ENCODE results near the gene TUBGCP4.
"Not testable (repeated sequence)": the region's sequence is repeated elsewhere in the genome, so short reads cannot be mapped to it uniquely, and the experiment has no call there.

Gene TUBGCP4, protein sequence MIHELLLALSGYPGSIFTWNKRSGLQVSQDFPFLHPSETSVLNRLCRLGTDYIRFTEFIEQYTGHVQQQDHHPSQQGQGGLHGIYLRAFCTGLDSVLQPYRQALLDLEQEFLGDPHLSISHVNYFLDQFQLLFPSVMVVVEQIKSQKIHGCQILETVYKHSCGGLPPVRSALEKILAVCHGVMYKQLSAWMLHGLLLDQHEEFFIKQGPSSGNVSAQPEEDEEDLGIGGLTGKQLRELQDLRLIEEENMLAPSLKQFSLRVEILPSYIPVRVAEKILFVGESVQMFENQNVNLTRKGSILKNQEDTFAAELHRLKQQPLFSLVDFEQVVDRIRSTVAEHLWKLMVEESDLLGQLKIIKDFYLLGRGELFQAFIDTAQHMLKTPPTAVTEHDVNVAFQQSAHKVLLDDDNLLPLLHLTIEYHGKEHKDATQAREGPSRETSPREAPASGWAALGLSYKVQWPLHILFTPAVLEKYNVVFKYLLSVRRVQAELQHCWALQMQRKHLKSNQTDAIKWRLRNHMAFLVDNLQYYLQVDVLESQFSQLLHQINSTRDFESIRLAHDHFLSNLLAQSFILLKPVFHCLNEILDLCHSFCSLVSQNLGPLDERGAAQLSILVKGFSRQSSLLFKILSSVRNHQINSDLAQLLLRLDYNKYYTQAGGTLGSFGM

DNA sequence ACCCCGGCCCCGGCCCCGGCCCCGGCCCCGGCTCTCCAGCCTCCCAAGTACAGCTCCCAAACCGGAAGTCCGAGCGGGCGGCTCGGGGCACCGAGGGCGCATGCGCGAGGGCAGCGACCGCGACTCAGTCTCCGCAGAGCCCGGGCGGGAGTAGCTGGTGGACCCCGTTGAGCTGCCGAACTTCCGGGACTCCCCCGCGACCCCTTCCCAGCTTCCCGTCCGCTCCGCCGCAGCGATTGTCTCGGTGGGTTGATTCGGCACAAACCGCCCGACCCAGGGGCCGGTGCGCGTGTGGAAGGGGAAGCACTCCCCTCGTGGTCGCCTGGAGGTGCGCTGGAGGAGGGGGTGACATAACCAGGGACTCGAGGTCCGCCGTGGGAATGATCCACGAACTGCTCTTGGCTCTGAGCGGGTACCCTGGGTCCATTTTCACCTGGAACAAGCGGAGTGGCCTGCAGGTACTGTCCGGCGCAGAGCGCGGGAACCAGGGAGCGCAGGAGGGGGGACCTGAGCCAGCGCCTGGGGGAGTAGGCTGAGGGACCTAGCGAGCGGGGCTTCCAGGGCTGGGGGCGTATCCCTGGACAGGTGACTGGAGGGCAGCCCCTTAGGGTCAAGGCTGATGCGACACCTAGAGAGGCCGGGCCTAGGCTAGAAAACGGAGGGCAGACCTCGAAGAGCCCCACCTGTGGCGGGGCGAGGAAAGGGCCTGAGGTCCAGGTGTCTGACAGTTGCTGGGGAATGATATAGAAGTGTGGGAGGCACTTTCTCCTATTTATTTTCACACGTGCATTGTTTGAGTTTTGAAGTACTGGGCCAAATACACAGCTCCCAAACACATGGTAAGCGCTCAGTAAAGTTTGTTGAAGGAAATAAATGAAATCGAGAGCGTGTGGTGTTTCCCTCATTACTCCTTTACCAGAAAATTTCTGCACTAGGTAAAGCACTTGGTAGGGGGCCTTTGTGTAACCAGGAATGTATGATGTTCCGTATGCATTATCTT, at the start of gene TUBGCP4, which contains the start of gene ZSCAN29:
Gene TUBGCP4 (plus strand): TSS at position 127 of the 1,000 bp plus-strand sequence. CDS start 254 bp downstream, at position 381.
Gene ZSCAN29 (minus strand): TSS at position 69 of the 1,000 bp plus-strand sequence. CDS start 1,130 bp downstream, outside the sequence.
- DNase-seq (ENCODE audit: low read depth in 2 of 2) = peak; percentile 69 to 75

- no peak for DNase-seq (ENCODE audit: low read depth in 2 of 2)
Observed at GRCh38 chr15:43325039-43325684, 45.7 kb upstream of the TUBGCP4 start.

DNA sequence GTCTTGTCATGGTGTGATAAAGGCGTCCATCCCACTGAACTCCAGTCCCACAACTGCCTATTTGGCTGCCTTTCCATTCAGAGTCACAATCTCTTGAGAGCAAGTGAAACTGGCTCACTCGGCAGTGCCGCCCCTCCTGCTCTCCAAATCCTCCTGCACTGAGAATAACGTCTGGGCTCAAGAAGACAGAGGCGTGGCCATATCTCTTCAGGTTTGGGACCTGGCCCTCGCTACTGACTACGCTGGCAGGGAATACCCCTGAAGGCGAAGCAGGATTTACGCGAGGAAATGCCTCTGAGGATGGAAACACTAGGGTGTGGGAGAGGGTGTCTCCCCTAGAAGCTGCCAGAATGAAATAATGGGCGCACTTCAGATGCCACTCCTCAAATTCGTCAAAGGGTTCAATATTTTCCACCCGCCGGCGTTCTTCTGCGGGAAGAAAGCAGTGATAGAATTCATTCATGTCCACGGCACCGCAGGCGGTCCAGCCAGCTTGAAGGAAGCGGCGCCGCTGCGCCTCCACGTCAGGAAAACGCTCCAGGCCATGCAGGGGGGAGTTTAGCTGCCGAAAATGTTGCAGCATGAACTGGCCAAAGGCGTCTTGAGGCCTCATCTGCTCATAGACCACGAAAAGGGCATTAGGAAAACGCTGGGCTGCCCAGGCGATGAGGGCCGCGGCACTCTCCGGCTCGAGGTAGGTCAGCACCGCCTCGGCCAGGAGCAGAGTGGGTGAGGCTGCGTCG, 41.5 kb upstream of the TUBGCP4 start:
- peak; percentile 1 to 2 for DNase-seq (ENCODE audit: low read depth in 2 of 2)

- peak; percentile 75 to 84 for DNase-seq (ENCODE audit: low read depth in 2 of 2)
Observed at GRCh38 chr15:43329960-43330779, 40.7 kb upstream of the TUBGCP4 start, which contains the start of gene LCMT2. Gene LCMT2 (minus strand): TSS chr15:43330573. CDS start chr15:43330489, 84 bp downstream.

- no peak for DNase-seq (ENCODE audit: low read depth in 2 of 2)
Observed at GRCh38 chr15:43330780-43331087, 40.2 kb upstream of the TUBGCP4 start.

GRCh38 chr15:43346305-43346704, 24.6 kb upstream of the TUBGCP4 start:
- no peak for DNase-seq (ENCODE audit: low read depth in 2 of 2)

DNA sequence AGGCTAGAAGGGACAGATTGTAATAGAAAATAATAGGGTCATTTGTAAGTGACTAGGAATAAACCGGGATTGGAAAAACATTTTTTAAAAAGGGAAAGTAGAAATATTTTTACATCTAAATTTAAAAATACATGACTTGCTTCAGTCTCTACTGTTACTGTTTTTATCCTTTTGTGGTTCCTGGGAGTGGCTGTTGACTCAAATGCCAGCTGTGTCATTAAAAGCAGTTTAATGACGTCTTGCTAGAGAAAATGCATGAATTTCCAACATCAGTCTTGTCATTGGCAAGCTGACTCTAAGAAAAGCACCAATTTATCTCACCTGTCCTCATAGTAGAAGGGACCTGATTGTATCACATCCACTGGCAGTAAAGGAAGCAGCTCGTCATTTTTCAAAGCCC, 23.8 kb upstream of the TUBGCP4 start:
- no peak for DNase-seq (ENCODE audit: low read depth in 2 of 2)

DNA sequence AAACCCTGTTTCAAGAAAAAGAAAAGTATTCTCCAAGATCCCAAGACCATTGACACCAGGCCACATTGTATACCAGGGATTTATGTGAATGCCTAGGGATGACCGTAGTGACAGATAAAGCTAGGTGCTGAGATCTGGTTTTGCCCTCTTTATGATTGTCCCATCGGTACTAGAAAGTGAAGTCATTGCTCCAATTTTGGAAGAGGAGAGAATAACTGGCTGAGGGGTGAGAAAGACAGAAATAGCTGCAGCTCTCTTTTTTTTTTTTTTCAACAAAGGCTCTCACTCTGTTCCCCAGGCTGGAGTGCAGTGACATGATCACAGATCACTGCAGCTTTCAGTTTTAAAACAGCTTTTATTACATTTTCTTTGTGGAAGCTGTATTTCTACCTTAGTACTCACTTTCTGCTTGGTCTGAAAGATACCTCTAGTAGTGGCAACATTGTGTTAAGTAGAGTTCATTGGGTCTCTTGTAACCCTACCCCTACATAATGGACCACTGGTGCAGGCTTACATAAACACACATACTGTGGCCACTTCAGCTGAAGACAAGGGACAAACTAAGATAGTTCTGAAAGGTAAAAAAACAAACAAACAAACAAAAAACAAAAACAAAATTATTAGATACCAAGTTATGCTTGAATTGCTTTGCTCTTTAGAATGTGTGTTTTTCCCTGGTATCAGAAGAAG, 18.1 kb upstream of the TUBGCP4 start:
- no peak for DNase-seq (ENCODE audit: low read depth in 2 of 2)

DNA sequence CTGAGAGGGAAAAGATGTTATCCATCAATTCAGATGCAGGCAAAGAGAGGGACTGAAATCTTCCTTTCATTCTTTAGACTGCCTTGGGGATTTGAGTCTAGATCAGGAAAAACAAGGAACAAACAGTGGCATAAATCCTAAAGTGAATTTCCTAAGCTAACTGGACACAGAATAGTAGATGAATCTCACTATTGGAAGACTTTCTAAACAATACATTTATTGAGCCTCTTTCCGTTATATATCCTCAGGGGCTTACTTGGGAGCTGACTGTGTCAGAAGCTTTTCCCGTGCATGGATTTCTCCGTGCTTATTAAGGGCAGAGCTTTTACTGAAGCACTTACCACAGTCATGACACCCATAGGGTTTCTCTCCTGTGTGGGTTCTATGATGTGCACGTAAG, 10.1 kb upstream of the TUBGCP4 start:
- DNase-seq (ENCODE audit: low read depth in 2 of 2) = no peak

- DNase-seq (ENCODE audit: low read depth in 2 of 2) = no peak
Observed at GRCh38 chr15:43361313-43361903, 9.5 kb upstream of the TUBGCP4 start.

- no peak for DNase-seq (ENCODE audit: low read depth in 2 of 2)
Observed at GRCh38 chr15:43370310-43370974, 459 bp upstream of the TUBGCP4 start.

DNA sequence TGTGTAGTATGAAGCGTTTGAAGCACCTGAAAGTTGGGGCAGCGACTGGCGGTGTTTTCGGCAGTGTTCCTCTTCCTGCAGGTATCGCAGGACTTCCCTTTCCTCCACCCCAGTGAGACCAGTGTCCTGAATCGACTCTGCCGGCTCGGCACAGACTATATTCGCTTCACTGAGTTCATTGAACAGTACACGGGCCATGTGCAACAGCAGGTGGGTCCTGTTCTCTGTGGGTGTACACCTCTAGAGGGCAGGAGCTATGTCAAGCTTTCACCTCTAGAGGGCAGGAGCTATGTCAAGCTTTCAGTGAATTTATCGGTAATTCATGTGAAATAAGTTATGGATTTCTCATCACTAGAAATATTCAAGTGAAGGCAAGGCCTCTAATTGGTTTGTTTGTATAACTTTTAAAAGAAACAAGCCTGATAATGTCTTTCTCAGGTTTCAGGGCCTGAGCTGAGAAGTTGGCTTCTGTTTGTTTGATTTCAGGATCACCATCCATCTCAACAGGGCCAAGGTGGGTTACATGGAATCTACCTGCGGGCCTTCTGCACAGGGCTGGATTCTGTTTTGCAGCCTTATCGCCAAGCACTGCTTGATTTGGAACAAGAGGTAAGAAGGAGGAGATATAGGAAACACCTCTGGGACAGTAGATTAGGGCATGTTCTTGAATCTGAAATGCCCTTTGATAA, 5.3 kb downstream of the TUBGCP4 start:
- peak; percentile 21 to 24 for DNase-seq (ENCODE audit: low read depth in 2 of 2)

DNA sequence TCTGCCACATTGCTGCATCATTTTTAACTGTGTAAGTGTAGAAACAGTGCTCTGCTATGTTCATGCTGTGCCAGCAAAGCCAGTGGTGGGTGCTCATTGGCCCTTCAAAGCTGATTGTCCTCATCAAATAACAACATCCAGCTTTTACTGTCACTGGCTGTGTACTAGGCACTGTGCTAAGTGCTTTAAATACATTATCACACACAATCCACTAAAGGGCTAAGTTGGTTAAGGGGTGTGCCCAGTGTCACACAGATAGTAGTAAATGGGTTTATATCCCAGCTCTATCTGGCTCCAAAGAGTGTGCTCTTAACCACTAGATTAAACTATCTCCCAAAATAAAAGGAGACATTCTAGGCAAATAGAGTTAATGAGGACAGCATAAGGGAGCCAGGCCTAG, 7.7 kb downstream of the TUBGCP4 start:
- DNase-seq (ENCODE audit: low read depth in 2 of 2) = no peak

DNA sequence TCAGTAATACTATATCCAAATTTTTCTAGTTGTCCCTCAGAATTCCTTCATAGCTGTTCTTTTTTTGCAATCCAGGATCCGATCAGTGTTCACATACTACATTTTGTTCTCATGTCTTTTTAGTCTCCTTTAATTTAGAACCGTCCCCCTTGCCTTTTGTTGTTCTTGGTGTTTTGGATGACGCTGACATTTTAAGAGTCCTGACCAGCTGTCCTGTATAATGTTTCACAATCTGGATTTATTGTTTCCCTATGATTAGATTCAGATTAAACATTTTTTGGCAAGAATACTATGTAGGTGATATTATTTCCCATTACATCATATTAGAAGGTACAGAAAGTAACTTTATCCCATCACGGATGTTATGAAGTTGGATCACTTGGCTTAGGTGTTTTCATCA, 11.4 kb downstream of the TUBGCP4 start:
- no peak for DNase-seq (ENCODE audit: low read depth in 2 of 2)

DNA sequence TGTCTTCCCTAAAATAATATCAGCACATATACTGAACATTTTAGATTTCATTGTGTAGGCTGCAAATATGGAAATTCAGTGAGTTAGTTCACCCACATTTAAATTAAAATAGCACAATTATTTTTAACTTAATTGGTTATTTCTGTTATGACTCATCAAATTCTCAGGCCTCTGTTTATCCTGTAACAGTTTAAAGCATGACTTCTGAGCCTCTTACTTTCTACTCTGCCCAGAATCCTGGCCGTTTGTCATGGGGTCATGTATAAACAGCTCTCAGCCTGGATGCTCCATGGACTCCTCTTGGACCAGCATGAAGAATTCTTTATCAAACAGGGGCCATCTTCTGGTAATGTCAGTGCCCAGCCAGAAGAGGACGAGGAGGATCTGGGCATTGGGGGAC, 12.2 kb downstream of the TUBGCP4 start:
- DNase-seq (ENCODE audit: low read depth in 2 of 2) = no peak

- no peak for DNase-seq (ENCODE audit: low read depth in 2 of 2)
Observed at GRCh38 chr15:43390723-43391122, 19.8 kb downstream of the TUBGCP4 start.

DNA sequence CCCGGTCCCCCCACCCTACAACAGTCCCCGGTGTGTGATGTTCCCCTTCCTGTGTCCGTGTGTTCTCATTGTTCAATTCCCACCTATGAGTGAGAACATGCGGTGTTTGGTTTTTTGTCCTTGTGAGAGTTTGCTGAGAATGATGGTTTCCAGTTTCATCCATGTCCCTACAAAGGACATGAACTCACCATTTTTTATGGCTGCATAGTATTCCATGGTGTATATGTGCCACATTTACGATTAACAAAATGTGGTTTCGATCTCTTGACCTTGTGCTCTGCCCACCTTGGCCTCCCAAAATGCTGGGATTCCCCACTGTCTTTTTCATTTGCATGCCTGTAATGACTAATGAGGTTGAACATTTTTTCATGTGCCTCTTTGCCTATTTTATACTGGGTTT, 22.7 kb downstream of the TUBGCP4 start:
- DNase-seq (ENCODE audit: low read depth in 2 of 2) = not testable (repeated sequence)

DNA sequence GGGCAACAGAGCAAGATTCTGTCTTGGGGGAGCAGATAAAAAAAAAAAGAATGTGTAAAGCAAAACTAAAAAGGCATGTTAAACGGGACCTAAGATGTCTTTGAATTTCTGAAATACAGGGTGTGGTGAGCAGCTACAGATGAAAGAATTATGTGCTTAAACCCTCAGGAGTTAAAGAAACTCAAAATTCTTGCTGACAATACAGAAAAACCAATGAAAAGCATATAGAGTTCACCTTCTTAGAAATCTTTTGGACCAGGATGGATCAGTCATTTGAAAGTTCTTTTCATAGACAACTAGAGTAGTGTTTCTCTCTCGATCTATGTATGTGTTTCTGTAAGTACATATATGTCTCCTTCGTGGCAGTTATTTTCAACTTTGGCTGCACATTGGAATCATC, 31.4 kb downstream of the TUBGCP4 start:
- DNase-seq (ENCODE audit: low read depth in 2 of 2) = no peak
